HG03342 (cell line): Measurements from ENCODE around the gene SLC16A3.
A peak's percentile ranks its signal among the peaks of the same experiment; 100 is the strongest.
"Not testable (repeated sequence)": the region's sequence is repeated elsewhere in the genome, so short reads cannot be mapped to it uniquely, and the experiment has no call there.

Source experiments
- ATAC-seq: cut with Tn5 transposase; IDR thresholded peaks from one replicate; pipeline ENCODE4 v1.9.1; 2021; ENCODE audit warnings: mild to moderate bottlenecking, moderate library complexity; ENCODE audit not compliant: unreplicated experiment

Gene SLC16A3

GRCh38 chr17:82259972-82260961, 31.4 kb downstream of the SLC16A3 start:
- not testable (repeated sequence) for ATAC-seq

- no peak for ATAC-seq
Measured at GRCh38 chr17:82262344-82262743, 33.5 kb downstream of the SLC16A3 start.

- no peak for ATAC-seq
Measured at GRCh38 chr17:82263641-82264040, 34.8 kb downstream of the SLC16A3 start.

- ATAC-seq: no peak
Measured at GRCh38 chr17:82266142-82266541, 37.3 kb downstream of the SLC16A3 start.

- ATAC-seq: no peak
Measured at GRCh38 chr17:82267575-82268379, 38.9 kb downstream of the SLC16A3 start.

GRCh38 chr17:82269138-82269881, 40.5 kb downstream of the SLC16A3 start:
- ATAC-seq: no peak

- no peak for ATAC-seq
Measured at GRCh38 chr17:82269882-82270500, 41.1 kb downstream of the SLC16A3 start.

- ATAC-seq: no peak
Measured at GRCh38 chr17:82270651-82271050, 41.8 kb downstream of the SLC16A3 start.

GRCh38 chr17:82271401-82271800, 42.6 kb downstream of the SLC16A3 start:
- no peak for ATAC-seq

- ATAC-seq: peak; percentile 22
Measured at GRCh38 chr17:82272495-82273326, 43.9 kb downstream of the SLC16A3 start.

GRCh38 chr17:82273327-82274133, 44.7 kb downstream of the SLC16A3 start, which contains the start of gene CSNK1D:
TSS of gene CSNK1D (minus strand) at chr17:82273700. CDS start at chr17:82273381, 319 bp downstream.
- peak; percentile 71 for ATAC-seq

- no peak for ATAC-seq
Measured at GRCh38 chr17:82274134-82275020, 45.5 kb downstream of the SLC16A3 start.

- ATAC-seq: no peak
Measured at GRCh38 chr17:82275326-82275725, 46.5 kb downstream of the SLC16A3 start.

- no peak for ATAC-seq
Measured at GRCh38 chr17:82276938-82277337, 48.1 kb downstream of the SLC16A3 start.

- no peak for ATAC-seq
Measured at GRCh38 chr17:82277851-82278250, 49.0 kb downstream of the SLC16A3 start.

GRCh38 chr17:82278308-82278707, 49.5 kb downstream of the SLC16A3 start:
- no peak for ATAC-seq

GRCh38 chr17:82278786-82279391, 50.0 kb downstream of the SLC16A3 start:
- ATAC-seq: no peak
